GM12878 (cell line): ENCODE data around the gene TUBA4B. TPM values are rescaled to one million over a fixed set of nuclear protein-coding genes. Genes with fewer than 3 reads are reported as not detected.

Experiments
- ATAC-seq: fragments of 200-7000 bp; cut with Tn5 transposase; 3 replicates; pipeline ENCODE4 v1.9.1; 2020; ENCODE audit warnings: mild to moderate bottlenecking, moderate library complexity
- BruUV-seq: library from RNA; stranded (reverse); fragments of 400-500 nt; replicated peaks from 2 replicates; lab custom pipeline; 2021; lab: Mats Ljungman, UMichigan
- CTCF ChIA-PET: fragments of 300-600 bp; sonication (Branson Sonifier 250); formaldehyde crosslinking; extraction: SDS; loops from one replicate; lab custom pipeline; 2021; ENCODE audit warnings: inconsistent platforms; lab: Yijun Ruan, JAX
- POLR2A ChIA-PET: fragments of 350-600 bp; formaldehyde crosslinking; extraction: SDS; loops from one replicate; lab custom pipeline; 2021; ENCODE audit warnings: inconsistent platforms; lab: Charles Lee
- RAD21 ChIA-PET: fragments of 300-600 bp; sonication (Branson Sonifier 250); formaldehyde crosslinking; loops from one replicate; lab custom pipeline; 2023; ENCODE audit warnings: antibody characterized with exemption; ENCODE audit not compliant: unreplicated experiment; lab: Charles Lee
- SMC1A ChIA-PET: fragments of 300-600 bp; sonication (Branson Sonifier 250); formaldehyde crosslinking; loops from one replicate; lab custom pipeline; 2023; ENCODE audit not compliant: unreplicated experiment, uncharacterized antibody; lab: Charles Lee
- DNase-seq: peaks from one replicate; pipeline ENCODE4 v3.0.0-alpha.2; 2011; ENCODE audit warnings: low read depth, low spot score
- FAIRE-seq: peaks from 3 replicates; lab custom pipeline; 2011; peaks lifted over from hg19 to GRCh38; lab: Jason Lieb, UNC
- H2AFZ ChIP-seq: 2 replicates; pipeline ENCODE4 v1.6.0; 2011; ENCODE audit warnings: low read depth, low read length, control low read depth; ENCODE audit not compliant: control insufficient read depth
- H3K27ac ChIP-seq: 2 replicates; pipeline ENCODE4 v1.5.1; 2011; ENCODE audit warnings: control low read depth; ENCODE audit not compliant: control insufficient read depth, insufficient read depth
- H3K27me3 ChIP-seq, 2 experiments: replicated peaks in 1 of 2; 2 replicates each; pipeline versions ENCODE4 v1.6.0 to v1.6.1; 2011; ENCODE audit warnings: low read length in 1 of 2; ENCODE audit not compliant: control insufficient read depth in 2 of 2, insufficient read depth in 2 of 2
- H3K36me3 ChIP-seq, 2 experiments: 2 replicates each; pipeline ENCODE4 v1.5.1; 2011; ENCODE audit warnings: low read length in 1 of 2; ENCODE audit not compliant: control insufficient read depth in 2 of 2, insufficient read depth in 2 of 2
- H3K4me1 ChIP-seq: 2 replicates; pipeline ENCODE4 v1.6.1; 2011; ENCODE audit warnings: mild to moderate bottlenecking, low read length, moderate library complexity, mixed read lengths; ENCODE audit not compliant: control insufficient read depth, insufficient read depth
- H3K4me2 ChIP-seq: 2 replicates; pipeline ENCODE4 v1.6.0; 2011; ENCODE audit warnings: control low read depth; ENCODE audit not compliant: control insufficient read depth, insufficient read depth
- H3K4me3 ChIP-seq: fragments of 200-600 bp; sonication (generic); 2 replicates; pipeline ENCODE4 v1.5.1; 2016
- H3K79me2 ChIP-seq: 2 replicates; pipeline ENCODE4 v1.6.0; 2011; ENCODE audit warnings: low read length; ENCODE audit not compliant: control insufficient read depth, insufficient read depth
- H3K9ac ChIP-seq: 2 replicates; pipeline ENCODE4 v1.8.0; 2011; ENCODE audit warnings: low read length, control low read depth, mixed read lengths; ENCODE audit not compliant: control insufficient read depth, insufficient read depth
- H3K9me3 ChIP-seq: replicated peaks from 3 replicates; pipeline ENCODE4 v1.5.1; 2011; ENCODE audit warnings: mild to moderate bottlenecking, low read length; ENCODE audit not compliant: control insufficient read depth, insufficient read depth
- H4K20me1 ChIP-seq: 2 replicates; pipeline ENCODE4 v1.6.0; 2011; ENCODE audit not compliant: control insufficient read depth, insufficient read depth
- EZH2 ChIP-seq: IDR thresholded peaks from 2 replicates; pipeline ENCODE4 v1.6.1; 2012; ENCODE audit warnings: low read depth, mild to moderate bottlenecking, control low read depth, inconsistent platforms, low read length, borderline replicate concordance; ENCODE audit not compliant: control insufficient read depth
- FOXM1 ChIP-seq: IDR thresholded peaks from 2 replicates; pipeline ENCODE4 v1.6.1; 2012; ENCODE audit warnings: low read depth, mild to moderate bottlenecking, inconsistent platforms, low read length, moderate library complexity
- HDAC6 ChIP-seq: fragments of 200-600 bp; sonication (generic); IDR thresholded peaks from one replicate; pipeline ENCODE4 v1.8.0; 2017; ENCODE audit warnings: antibody characterized with exemption; ENCODE audit not compliant: unreplicated experiment
- JUND ChIP-seq: IDR thresholded peaks from 2 replicates; pipeline ENCODE4 v1.6.1; 2012; ENCODE audit warnings: low read depth, mild to moderate bottlenecking, low read length, improper control_type of control experiment, moderate library complexity
- MTA2 ChIP-seq: fragments of 450-650 bp; IDR thresholded peaks from 2 replicates; pipeline ENCODE4 v1.6.1; 2016; ENCODE audit warnings: low read depth, mild to moderate bottlenecking, moderate library complexity
- MTA3 ChIP-seq: IDR thresholded peaks from 2 replicates; pipeline ENCODE4 v1.6.1; 2012; ENCODE audit warnings: low read length, inconsistent platforms, borderline replicate concordance
- MYC ChIP-seq: IDR thresholded peaks from 2 replicates; pipeline ENCODE4 v1.6.1; 2011; ENCODE audit warnings: mild to moderate bottlenecking, low read length, moderate library complexity, inconsistent platforms; ENCODE audit not compliant: insufficient read depth, insufficient replicate concordance, insufficient read length, severe bottlenecking
- PAX8 ChIP-seq: fragments of 450-650 bp; IDR thresholded peaks from 2 replicates; pipeline ENCODE4 v1.6.1; 2017; ENCODE audit warnings: mild to moderate bottlenecking, moderate library complexity
- POLR2AphosphoS2 ChIP-seq: IDR thresholded peaks from 2 replicates; pipeline ENCODE4 v1.6.1; 2011; ENCODE audit warnings: low read depth, mild to moderate bottlenecking, low read length, improper control_type of control experiment, moderate library complexity
- RCOR1 ChIP-seq: conservative IDR thresholded peaks from 2 replicates; pipeline ENCODE4 v1.6.1; 2012; ENCODE audit warnings: low read depth, low read length, improper control_type of control experiment
- SMC3 ChIP-seq: IDR thresholded peaks from 2 replicates; pipeline ENCODE4 v1.6.1; 2011; ENCODE audit warnings: low read length, improper control_type of control experiment, borderline replicate concordance
- STAT1 ChIP-seq: fragments of 450-650 bp; conservative IDR thresholded peaks from 2 replicates; pipeline ENCODE4 v1.6.1; 2014; ENCODE audit warnings: antibody characterized with exemption, mild to moderate bottlenecking
- STAT3 ChIP-seq: IDR thresholded peaks from 2 replicates; pipeline ENCODE4 v1.6.1; 2011; ENCODE audit warnings: low read depth, low read length, improper control_type of control experiment
- ZNF24 ChIP-seq: fragments of 450-650 bp; IDR thresholded peaks from 2 replicates; pipeline ENCODE4 v1.6.1; 2017; ENCODE audit warnings: antibody characterized with exemption, mild to moderate bottlenecking
- ZNF384 ChIP-seq: IDR thresholded peaks from 2 replicates; pipeline ENCODE4 v1.6.1; 2012; ENCODE audit warnings: low read depth, mild to moderate bottlenecking, low read length, improper control_type of control experiment, borderline replicate concordance
- WGBS: methylation state at CpG from one replicate; pipeline ENCODE4 v1.1.6; 2016; ENCODE audit warnings: low lambda C conversion rate; ENCODE audit not compliant: insufficient replicate concordance, insufficient coverage; ENCODE audit errors: missing lambda C conversion rate; 5-methylcytosine and 5-hydroxymethylcytosine counted together
- in situ Hi-C: fragments of 300-500 bp; cut with MboI; formaldehyde crosslinking; loops from 9 replicates; pipeline ENCODE4 v1.14.3; 2018; ENCODE audit warnings: mixed read lengths
- intact Hi-C: fragments of 100-400 bp; cut with micrococcal nuclease; formaldehyde crosslinking; loops from one replicate; pipeline ENCODE4 v1.14.2; 2022; ENCODE audit not compliant: unreplicated experiment
- polyA plus RNA-seq, 11 experiments: library from polyadenylated mRNA; depleted of rRNA in 4 of 11; unstranded in 6 of 11; stranded (reverse) in 5 of 11; fragments of >200 nt; fragmentation: Nextera tagmentation in 4 of 11; fragmentation: Illumina TruSeq in 1 of 11; extraction: Ambion mirVana in 4 of 11; extraction: Trizol in 1 of 11; gene quantifications; 1 replicate in 1 of 11; 2 replicates in 10 of 11; pipeline versions ENCODE4 v1.2.1 to v1.2.3, GENCODE V29; 2011 to 2016; ENCODE audit warnings: inconsistent platforms in 2 of 11, missing spikeins in 2 of 11, low read depth in 1 of 11
- total RNA-seq, 4 experiments: library from RNA; depleted of rRNA in 3 of 4; stranded (reverse); fragments of >200 nt in 3 of 4; fragmentation: Illumina TruSeq in 1 of 4; extraction: Trizol in 1 of 4; gene quantifications; 2 replicates each; pipeline versions ENCODE4 v1.2.1 to v1.2.3, GENCODE V29; 2013 to 2021
- TF ChIP-seq, protein P1 (sequence below): fragments of 450-650 bp; IDR thresholded peaks from 2 replicates; pipeline ENCODE4 v1.6.1; 2017; ENCODE audit warnings: mild to moderate bottlenecking
- TF ChIP-seq, protein P2 (sequence below): IDR thresholded peaks from 2 replicates; pipeline ENCODE4 v1.6.1; 2011; ENCODE audit warnings: mild to moderate bottlenecking, low read depth, low read length, moderate library complexity; ENCODE audit not compliant: insufficient replicate concordance
- TF ChIP-seq, protein P3 (sequence below): fragments of 450-650 bp; formaldehyde crosslinking; IDR thresholded peaks from 2 replicates; pipeline ENCODE4 v1.4.0; 2020; ENCODE audit warnings: mild to moderate bottlenecking, moderate library complexity

TUBA4B gene
- total and polyA plus RNA-seq, 10 of the 15 experiments (the other 5 are each of a cell fraction or from before 2014, with no cell fraction given) = 0.07 TPM; not detected in 9

DNA sequence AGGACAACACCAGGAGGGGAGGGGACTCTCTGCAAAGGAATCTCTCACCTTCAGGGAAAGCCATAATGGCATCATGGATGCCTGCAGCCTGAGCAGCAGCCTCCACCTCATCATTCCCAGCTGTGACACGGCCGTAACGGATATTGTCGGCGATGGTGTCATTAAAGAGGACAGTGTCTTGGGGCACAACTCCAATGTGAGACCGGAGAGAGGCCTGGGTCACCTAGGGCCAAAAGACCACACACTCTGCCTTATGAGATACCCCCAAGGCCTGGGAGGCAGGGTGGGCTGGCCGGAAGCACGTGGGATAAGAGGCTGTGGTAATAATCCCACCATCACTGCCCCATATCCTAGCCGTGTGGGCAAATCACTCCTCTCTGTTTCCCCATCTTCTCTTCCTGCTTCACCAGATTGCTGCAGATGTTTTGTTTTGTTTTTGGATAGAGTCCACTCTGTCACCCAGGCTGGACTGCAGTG is 42.1 kb upstream of the TUBA4B start:
- TF ChIP-seq STAT1 (no peak), STAT3 (no peak), POLR2AphosphoS2 (no peak), HDAC6 (no peak), ZNF24 (no peak), PAX8 (no peak), EZH2 (no peak), FOXM1 (no peak), SMC3 (no peak), MTA3 (no peak), MYC (no peak), ZNF384 (no peak), RCOR1 (no peak), JUND (no peak), MTA2 (no peak)
- TF ChIP-seq, protein P1, sequence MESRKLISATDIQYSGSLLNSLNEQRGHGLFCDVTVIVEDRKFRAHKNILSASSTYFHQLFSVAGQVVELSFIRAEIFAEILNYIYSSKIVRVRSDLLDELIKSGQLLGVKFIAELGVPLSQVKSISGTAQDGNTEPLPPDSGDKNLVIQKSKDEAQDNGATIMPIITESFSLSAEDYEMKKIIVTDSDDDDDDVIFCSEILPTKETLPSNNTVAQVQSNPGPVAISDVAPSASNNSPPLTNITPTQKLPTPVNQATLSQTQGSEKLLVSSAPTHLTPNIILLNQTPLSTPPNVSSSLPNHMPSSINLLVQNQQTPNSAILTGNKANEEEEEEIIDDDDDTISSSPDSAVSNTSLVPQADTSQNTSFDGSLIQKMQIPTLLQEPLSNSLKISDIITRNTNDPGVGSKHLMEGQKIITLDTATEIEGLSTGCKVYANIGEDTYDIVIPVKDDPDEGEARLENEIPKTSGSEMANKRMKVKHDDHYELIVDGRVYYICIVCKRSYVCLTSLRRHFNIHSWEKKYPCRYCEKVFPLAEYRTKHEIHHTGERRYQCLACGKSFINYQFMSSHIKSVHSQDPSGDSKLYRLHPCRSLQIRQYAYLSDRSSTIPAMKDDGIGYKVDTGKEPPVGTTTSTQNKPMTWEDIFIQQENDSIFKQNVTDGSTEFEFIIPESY = no peak
- TF ChIP-seq, protein P2, sequence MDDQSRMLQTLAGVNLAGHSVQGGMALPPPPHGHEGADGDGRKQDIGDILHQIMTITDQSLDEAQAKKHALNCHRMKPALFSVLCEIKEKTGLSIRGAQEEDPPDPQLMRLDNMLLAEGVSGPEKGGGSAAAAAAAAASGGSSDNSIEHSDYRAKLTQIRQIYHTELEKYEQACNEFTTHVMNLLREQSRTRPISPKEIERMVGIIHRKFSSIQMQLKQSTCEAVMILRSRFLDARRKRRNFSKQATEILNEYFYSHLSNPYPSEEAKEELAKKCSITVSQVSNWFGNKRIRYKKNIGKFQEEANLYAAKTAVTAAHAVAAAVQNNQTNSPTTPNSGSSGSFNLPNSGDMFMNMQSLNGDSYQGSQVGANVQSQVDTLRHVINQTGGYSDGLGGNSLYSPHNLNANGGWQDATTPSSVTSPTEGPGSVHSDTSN = no peak
- TF ChIP-seq, protein P3, sequence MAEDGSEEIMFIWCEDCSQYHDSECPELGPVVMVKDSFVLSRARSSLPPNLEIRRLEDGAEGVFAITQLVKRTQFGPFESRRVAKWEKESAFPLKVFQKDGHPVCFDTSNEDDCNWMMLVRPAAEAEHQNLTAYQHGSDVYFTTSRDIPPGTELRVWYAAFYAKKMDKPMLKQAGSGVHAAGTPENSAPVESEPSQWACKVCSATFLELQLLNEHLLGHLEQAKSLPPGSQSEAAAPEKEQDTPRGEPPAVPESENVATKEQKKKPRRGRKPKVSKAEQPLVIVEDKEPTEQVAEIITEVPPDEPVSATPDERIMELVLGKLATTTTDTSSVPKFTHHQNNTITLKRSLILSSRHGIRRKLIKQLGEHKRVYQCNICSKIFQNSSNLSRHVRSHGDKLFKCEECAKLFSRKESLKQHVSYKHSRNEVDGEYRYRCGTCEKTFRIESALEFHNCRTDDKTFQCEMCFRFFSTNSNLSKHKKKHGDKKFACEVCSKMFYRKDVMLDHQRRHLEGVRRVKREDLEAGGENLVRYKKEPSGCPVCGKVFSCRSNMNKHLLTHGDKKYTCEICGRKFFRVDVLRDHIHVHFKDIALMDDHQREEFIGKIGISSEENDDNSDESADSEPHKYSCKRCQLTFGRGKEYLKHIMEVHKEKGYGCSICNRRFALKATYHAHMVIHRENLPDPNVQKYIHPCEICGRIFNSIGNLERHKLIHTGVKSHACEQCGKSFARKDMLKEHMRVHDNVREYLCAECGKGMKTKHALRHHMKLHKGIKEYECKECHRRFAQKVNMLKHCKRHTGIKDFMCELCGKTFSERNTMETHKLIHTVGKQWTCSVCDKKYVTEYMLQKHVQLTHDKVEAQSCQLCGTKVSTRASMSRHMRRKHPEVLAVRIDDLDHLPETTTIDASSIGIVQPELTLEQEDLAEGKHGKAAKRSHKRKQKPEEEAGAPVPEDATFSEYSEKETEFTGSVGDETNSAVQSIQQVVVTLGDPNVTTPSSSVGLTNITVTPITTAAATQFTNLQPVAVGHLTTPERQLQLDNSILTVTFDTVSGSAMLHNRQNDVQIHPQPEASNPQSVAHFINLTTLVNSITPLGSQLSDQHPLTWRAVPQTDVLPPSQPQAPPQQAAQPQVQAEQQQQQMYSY = no peak
- Histone ChIP-seq H3K27ac (no peak overlapping the region), H3K9ac (no peak overlapping the region), H3K79me2 (no peaks in the 10 kb centered on the region; the same call in 1 of the 2 replicates), H3K4me1 (peaks cover 7% of the 10 kb centered on the region), H3K9me3 (no peaks in the 10 kb centered on the region), H3K27me3 (no peaks in the 10 kb centered on the region), H3K36me3 (peaks cover 0 to 12% of the 10 kb centered on the region in 2 experiments; a peak in 3 of 4 replicates), H4K20me1 (no peaks in the 10 kb centered on the region), H3K4me3 (no peak overlapping the region), H2AFZ (no peak overlapping the region), H3K4me2 (no peak overlapping the region)
- in situ Hi-C loops = no loop called here
- CTCF ChIA-PET = interaction anchor here (0.6 to 2.5 kb wide), 9 partner anchors 36 to 561 kb away, joined by 3 to 20 read pairs (median 4); partner anchors contain the start of gene SLC23A3
- RAD21 ChIA-PET = interaction anchor here (1.2 to 1.9 kb wide), 2 partner anchors 35 to 52 kb away, joined by 5 to 10 read pairs; partner anchors contain the start of gene CNPPD1
- 88% methylated on average over 9 of the region's 9 CpGs for WGBS
- no peak for FAIRE-seq
- SMC1A ChIA-PET = interaction anchor here (0.8 to 1.6 kb wide), 4 partner anchors 38 to 51 kb away, joined by 3 to 6 read pairs (median 3); no protein-coding TSS in a partner anchor
- no peak for ATAC-seq
- no TSS peak for BruUV-seq
- no peak for DNase-seq
- POLR2A ChIA-PET = interaction anchor here (0.6 to 1.0 kb wide), 2 partner anchors 31 to 40 kb away, joined by 3 to 11 read pairs; no protein-coding TSS in a partner anchor
- intact Hi-C loops = loop anchor here (1.0 kb wide), 1 partner anchor 51 kb away; the partner anchor contains the start of gene NHEJ1
